Measurements from ENCODE around the gene STN1. TPM values are rescaled to one million over a fixed set of nuclear protein-coding genes. Genes with fewer than 3 reads are reported as not detected.

Gene STN1
- total RNA-seq, 1 experiment from 2014 or later: 35.0 TPM

GRCh38 chr10:103869336-103869735, 48.6 kb downstream of the STN1 start:
- H3K4me3 ChIP-seq (ENCODE audit: low read length): no peak overlapping the region
- no peak overlapping the region for H2AFZ ChIP-seq (ENCODE audit: low read length)
- H4K20me1 ChIP-seq (ENCODE audit: insufficient read depth, low read depth, low read length): no peaks in the 10 kb centered on the region
- no peak overlapping the region for H3K4me2 ChIP-seq (ENCODE audit: low read depth, low read length, poor library complexity, severe bottlenecking)
- H3K36me3 ChIP-seq (ENCODE audit: insufficient read depth, low read length): no peaks in the 10 kb centered on the region
- no peaks in the 10 kb centered on the region for H3K9me3 ChIP-seq (ENCODE audit: low read length)
- no peak for DNase-seq
- no peak overlapping the region for H3K27ac ChIP-seq (ENCODE audit: low read length)
- no peaks in the 10 kb centered on the region for H3K4me1 ChIP-seq (ENCODE audit: low read length)
- no peaks in the 10 kb centered on the region for H3K27me3 ChIP-seq (ENCODE audit: low read length)
- H3K9ac ChIP-seq (ENCODE audit: low read length): no peak overlapping the region
- no peaks in the 10 kb centered on the region for H3K79me2 ChIP-seq (ENCODE audit: low read length)
- H3K9me2 ChIP-seq (replicated peaks; ENCODE audit: insufficient read depth, low read length): no peaks in the 10 kb centered on the region

DNA sequence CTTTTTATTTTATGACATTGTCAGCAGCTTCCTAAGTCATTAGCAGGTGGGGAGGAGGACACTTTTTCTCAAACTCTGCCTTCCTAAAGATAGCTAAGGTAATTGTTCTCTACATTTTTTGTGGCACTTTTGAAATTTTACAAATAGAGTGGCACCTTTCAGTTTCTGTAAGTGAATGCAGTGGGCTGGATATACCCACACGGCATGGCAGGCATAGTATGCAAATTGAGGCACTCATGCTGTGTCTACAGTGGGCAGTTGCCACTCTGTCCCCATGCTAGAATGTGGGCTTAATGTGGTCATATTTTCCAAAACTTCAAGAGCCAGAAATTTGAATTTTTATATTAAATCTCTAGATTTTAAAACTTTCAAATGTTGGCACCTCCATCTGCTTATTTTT, 49.8 kb downstream of the STN1 start:
- H3K79me2 ChIP-seq (ENCODE audit: low read length): no peaks in the 10 kb centered on the region
- H2AFZ ChIP-seq (ENCODE audit: low read length): no peak overlapping the region
- no peak overlapping the region for H3K9ac ChIP-seq (ENCODE audit: low read length)
- DNase-seq: no peak
- H4K20me1 ChIP-seq (ENCODE audit: insufficient read depth, low read depth, low read length): no peaks in the 10 kb centered on the region
- H3K4me2 ChIP-seq (ENCODE audit: low read depth, low read length, poor library complexity, severe bottlenecking): no peak overlapping the region
- no peak overlapping the region for H3K4me3 ChIP-seq (ENCODE audit: low read length)
- no peak overlapping the region for H3K27ac ChIP-seq (ENCODE audit: low read length)
- H3K9me3 ChIP-seq (ENCODE audit: low read length): no peaks in the 10 kb centered on the region
- no peaks in the 10 kb centered on the region for H3K9me2 ChIP-seq (replicated peaks; ENCODE audit: insufficient read depth, low read length)
- no peaks in the 10 kb centered on the region for H3K4me1 ChIP-seq (ENCODE audit: low read length)
- H3K27me3 ChIP-seq (ENCODE audit: low read length): no peaks in the 10 kb centered on the region
- H3K36me3 ChIP-seq (ENCODE audit: insufficient read depth, low read length): no peaks in the 10 kb centered on the region

- H4K20me1 ChIP-seq (ENCODE audit: insufficient read depth, low read depth, low read length): no peaks in the 10 kb centered on the region
- H3K9ac ChIP-seq (ENCODE audit: low read length): no peak overlapping the region
- H3K4me3 ChIP-seq (ENCODE audit: low read length): no peak overlapping the region
- H3K36me3 ChIP-seq (ENCODE audit: insufficient read depth, low read length): no peaks in the 10 kb centered on the region
- H3K4me2 ChIP-seq (ENCODE audit: low read depth, low read length, poor library complexity, severe bottlenecking): no peak overlapping the region
- no peaks in the 10 kb centered on the region for H3K79me2 ChIP-seq (ENCODE audit: low read length)
- H3K27ac ChIP-seq (ENCODE audit: low read length): no peak overlapping the region
- no peaks in the 10 kb centered on the region for H3K9me3 ChIP-seq (ENCODE audit: low read length)
- no peaks in the 10 kb centered on the region for H3K27me3 ChIP-seq (ENCODE audit: low read length)
- no peaks in the 10 kb centered on the region for H3K4me1 ChIP-seq (ENCODE audit: low read length)
- H2AFZ ChIP-seq (ENCODE audit: low read length): no peak overlapping the region
- no peak for DNase-seq
- H3K9me2 ChIP-seq (replicated peaks; ENCODE audit: insufficient read depth, low read length): no peaks in the 10 kb centered on the region
Observed at GRCh38 chr10:103861505-103861904, 56.5 kb downstream of the STN1 start.

DNA sequence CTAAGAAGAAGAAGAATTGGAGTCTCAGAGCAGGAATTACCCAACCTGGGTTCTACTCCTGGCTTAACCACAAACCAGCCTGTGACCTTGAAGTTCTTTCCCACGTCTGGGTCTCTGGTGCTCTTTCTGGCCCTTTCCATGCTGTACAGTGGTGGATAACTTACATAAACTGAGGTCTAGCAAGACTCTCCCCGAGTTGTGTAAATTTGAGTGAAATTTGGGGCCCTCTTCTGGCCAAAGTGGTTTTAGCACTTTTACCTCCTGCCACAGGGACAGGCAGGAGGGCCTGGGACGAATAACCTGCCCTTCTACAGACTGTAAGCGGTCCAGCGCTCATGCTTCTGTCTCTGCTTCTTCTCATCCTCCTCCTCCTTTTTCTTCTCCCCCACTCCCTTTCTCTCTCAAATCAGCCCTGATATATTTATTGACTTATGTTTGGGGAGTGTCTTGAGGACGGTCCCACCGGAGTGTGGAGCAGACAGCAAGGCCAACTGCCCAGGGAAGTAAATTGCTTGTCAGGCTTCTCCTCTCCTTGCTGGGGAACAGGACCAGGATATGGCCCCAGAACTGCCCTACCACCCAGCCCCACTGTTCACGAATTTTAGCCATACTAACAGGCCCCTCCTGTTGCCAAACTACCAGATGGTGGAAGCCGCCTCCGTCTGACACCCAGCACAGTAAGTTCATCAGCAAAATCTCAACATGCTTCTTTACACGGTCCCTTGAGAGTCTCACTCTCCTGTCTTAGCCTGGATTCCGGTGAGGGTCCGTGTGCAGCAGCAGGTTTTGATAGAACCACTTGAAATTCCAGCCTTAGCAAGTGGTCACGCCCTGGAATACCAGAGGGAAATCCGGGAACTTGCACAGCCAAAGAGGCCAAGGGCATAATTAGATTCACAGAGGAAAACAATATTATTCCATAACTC, 58.6 kb downstream of the STN1 start:
- Histone ChIP-seq H3K4me1 (ENCODE audit: low read length) (no peaks in the 10 kb centered on the region), H3K4me2 (ENCODE audit: low read depth, low read length, poor library complexity, severe bottlenecking) (no peak overlapping the region), H2AFZ (ENCODE audit: low read length) (no peak overlapping the region), H3K9me2 (replicated peaks; ENCODE audit: insufficient read depth, low read length) (no peaks in the 10 kb centered on the region), H3K36me3 (ENCODE audit: insufficient read depth, low read length) (no peaks in the 10 kb centered on the region), H3K9me3 (ENCODE audit: low read length) (no peaks in the 10 kb centered on the region), H3K27ac (ENCODE audit: low read length) (no peak overlapping the region), H4K20me1 (ENCODE audit: insufficient read depth, low read depth, low read length) (no peaks in the 10 kb centered on the region), H3K4me3 (ENCODE audit: low read length) (no peak overlapping the region), H3K79me2 (ENCODE audit: low read length) (no peaks in the 10 kb centered on the region), H3K9ac (ENCODE audit: low read length) (no peak overlapping the region), H3K27me3 (ENCODE audit: low read length) (no peaks in the 10 kb centered on the region)
- DNase-seq: peak; percentile 83

DNA sequence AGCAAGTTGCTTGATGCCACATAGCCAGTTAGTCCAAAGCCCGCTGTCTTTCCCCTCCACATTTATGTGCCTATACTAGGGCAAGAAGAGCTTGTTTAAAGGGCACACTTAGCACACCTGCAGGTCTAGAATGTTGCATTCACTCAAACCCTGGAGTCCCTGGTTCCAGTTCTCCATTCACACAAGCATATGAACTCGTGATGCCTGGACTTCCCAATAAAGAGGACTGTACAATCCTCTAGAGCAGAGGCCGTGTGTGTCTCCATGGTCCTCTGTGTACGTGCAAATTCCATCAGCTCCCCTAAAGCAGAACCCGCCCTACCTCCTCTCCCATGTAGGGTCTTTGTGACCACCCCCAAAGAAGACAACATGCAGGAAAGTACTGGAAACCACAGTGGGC, 59.6 kb downstream of the STN1 start:
- H3K4me2 ChIP-seq (ENCODE audit: low read depth, low read length, poor library complexity, severe bottlenecking): no peak overlapping the region
- no peaks in the 10 kb centered on the region for H4K20me1 ChIP-seq (ENCODE audit: insufficient read depth, low read depth, low read length)
- no peak overlapping the region for H3K27ac ChIP-seq (ENCODE audit: low read length)
- no peak for DNase-seq
- H3K79me2 ChIP-seq (ENCODE audit: low read length): no peaks in the 10 kb centered on the region
- no peak overlapping the region for H3K4me3 ChIP-seq (ENCODE audit: low read length)
- no peaks in the 10 kb centered on the region for H3K9me2 ChIP-seq (replicated peaks; ENCODE audit: insufficient read depth, low read length)
- no peaks in the 10 kb centered on the region for H3K9me3 ChIP-seq (ENCODE audit: low read length)
- no peaks in the 10 kb centered on the region for H3K36me3 ChIP-seq (ENCODE audit: insufficient read depth, low read length)
- no peaks in the 10 kb centered on the region for H3K4me1 ChIP-seq (ENCODE audit: low read length)
- H2AFZ ChIP-seq (ENCODE audit: low read length): no peak overlapping the region
- H3K9ac ChIP-seq (ENCODE audit: low read length): no peak overlapping the region
- no peaks in the 10 kb centered on the region for H3K27me3 ChIP-seq (ENCODE audit: low read length)

- H3K9me3 ChIP-seq (ENCODE audit: low read length): no peaks in the 10 kb centered on the region
- H4K20me1 ChIP-seq (ENCODE audit: insufficient read depth, low read depth, low read length): no peaks in the 10 kb centered on the region
- H3K79me2 ChIP-seq (ENCODE audit: low read length): no peaks in the 10 kb centered on the region
- H3K9ac ChIP-seq (ENCODE audit: low read length): no peak overlapping the region
- H3K4me3 ChIP-seq (ENCODE audit: low read length): no peak overlapping the region
- H3K36me3 ChIP-seq (ENCODE audit: insufficient read depth, low read length): no peaks in the 10 kb centered on the region
- no peaks in the 10 kb centered on the region for H3K4me1 ChIP-seq (ENCODE audit: low read length)
- H3K9me2 ChIP-seq (replicated peaks; ENCODE audit: insufficient read depth, low read length): no peaks in the 10 kb centered on the region
- H3K27ac ChIP-seq (ENCODE audit: low read length): no peak overlapping the region
- no peak overlapping the region for H3K4me2 ChIP-seq (ENCODE audit: low read depth, low read length, poor library complexity, severe bottlenecking)
- H3K27me3 ChIP-seq (ENCODE audit: low read length): no peaks in the 10 kb centered on the region
- no peak for DNase-seq
- H2AFZ ChIP-seq (ENCODE audit: low read length): no peak overlapping the region
Observed at GRCh38 chr10:103856797-103857170, 61.2 kb downstream of the STN1 start.

DNA sequence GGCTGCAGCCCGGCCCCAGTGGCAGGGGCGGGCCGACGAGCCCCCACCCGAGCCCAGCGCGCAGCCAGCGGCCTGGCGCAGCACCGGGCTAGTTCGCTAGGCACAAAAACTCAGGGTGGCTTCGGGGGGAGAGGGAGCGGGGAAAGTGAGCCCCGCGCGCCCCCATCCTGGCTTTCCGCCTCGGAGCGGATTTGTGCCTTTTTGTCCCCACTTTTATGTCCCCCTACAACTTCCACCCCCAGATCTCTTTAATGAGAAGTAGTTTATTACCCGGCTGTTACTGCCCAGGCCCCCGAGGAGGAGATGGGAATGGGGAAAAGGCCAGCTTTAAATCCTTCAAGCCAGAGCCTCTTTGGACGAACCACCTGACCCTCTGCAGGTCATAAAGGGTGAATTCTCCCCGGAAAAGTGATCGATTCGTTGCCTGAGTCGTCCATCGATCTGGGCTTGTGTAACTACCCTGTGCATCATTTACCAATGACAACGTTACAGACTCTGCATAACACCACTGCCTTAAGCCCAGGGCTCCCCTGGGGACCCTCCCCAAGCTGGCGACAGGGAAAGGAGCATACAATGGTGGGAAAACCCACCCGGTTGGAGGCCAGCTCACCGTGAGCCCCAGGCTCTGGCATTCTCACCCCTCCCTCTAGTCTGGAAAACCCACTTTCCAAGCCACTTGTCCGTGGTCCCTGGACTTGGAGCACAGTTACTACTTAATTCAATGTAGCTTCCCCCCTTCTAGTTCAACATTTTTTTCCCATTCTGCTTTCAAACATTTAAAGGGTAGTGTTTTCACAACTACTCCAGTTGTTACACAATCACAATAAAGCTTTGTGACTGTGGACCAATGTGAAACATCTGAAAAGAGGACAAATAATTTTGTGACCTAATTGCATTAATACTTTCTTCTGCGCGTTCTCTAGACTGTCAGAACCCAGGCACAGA, 61.9 kb downstream of the STN1 start:
- H3K27me3 ChIP-seq (ENCODE audit: low read length): no peaks in the 10 kb centered on the region
- H3K9me2 ChIP-seq (replicated peaks; ENCODE audit: insufficient read depth, low read length): no peaks in the 10 kb centered on the region
- no peak overlapping the region for H3K4me2 ChIP-seq (ENCODE audit: low read depth, low read length, poor library complexity, severe bottlenecking)
- no peaks in the 10 kb centered on the region for H3K4me1 ChIP-seq (ENCODE audit: low read length)
- H3K79me2 ChIP-seq (ENCODE audit: low read length): no peaks in the 10 kb centered on the region
- no peaks in the 10 kb centered on the region for H3K9me3 ChIP-seq (ENCODE audit: low read length)
- no peak for DNase-seq
- no peaks in the 10 kb centered on the region for H3K36me3 ChIP-seq (ENCODE audit: insufficient read depth, low read length)
- H4K20me1 ChIP-seq (ENCODE audit: insufficient read depth, low read depth, low read length): no peaks in the 10 kb centered on the region
- H3K4me3 ChIP-seq (ENCODE audit: low read length): no peak overlapping the region
- no peak overlapping the region for H3K9ac ChIP-seq (ENCODE audit: low read length)
- H2AFZ ChIP-seq (ENCODE audit: low read length): no peak overlapping the region
- H3K27ac ChIP-seq (ENCODE audit: low read length): no peak overlapping the region

DNA sequence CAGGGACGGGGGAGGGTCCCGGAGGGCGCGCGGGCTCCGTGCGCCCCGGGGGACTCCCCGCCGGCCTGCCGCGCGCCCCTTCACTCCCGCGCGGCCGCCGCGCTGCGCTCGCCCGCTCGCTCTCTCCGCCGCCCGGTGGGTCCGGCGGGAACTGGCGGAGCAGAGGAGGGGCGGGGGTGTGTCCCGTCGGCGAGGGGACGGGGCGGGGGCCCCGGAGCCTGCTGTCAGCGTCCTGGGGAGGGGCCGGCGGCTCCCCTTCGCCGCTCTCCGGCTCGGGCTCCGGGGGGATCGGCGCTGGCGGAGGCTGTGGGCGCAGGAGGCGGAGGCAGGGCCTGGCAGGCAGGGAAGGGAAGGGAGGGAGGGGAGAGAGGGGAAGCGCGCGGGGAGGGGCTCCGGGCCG, 62.6 kb downstream of the STN1 start, which contains the start of gene SH3PXD2A:
Gene SH3PXD2A (minus strand): TSS at position 153 of the 400 bp plus-strand sequence. CDS start 310 bp downstream, outside the sequence.
- Histone ChIP-seq H3K9ac (ENCODE audit: low read length) (no peak within 1 kb of the TSS), H3K4me2 (ENCODE audit: low read depth, low read length, poor library complexity, severe bottlenecking) (no peak within 1 kb of the TSS), H3K9me2 (replicated peaks; ENCODE audit: insufficient read depth, low read length) (no peaks in the 10 kb centered on the region), H3K4me1 (ENCODE audit: low read length) (no peaks in the 10 kb centered on the region), H3K4me3 (ENCODE audit: low read length) (no peak within 1 kb of the TSS), H3K9me3 (ENCODE audit: low read length) (no peaks in the 10 kb centered on the region), H3K27ac (ENCODE audit: low read length) (no peak within 1 kb of the TSS), H3K27me3 (ENCODE audit: low read length) (no peaks in the 10 kb centered on the region), H3K36me3 (ENCODE audit: insufficient read depth, low read length) (no peaks in the 10 kb centered on the region), H2AFZ (ENCODE audit: low read length) (no peak within 1 kb of the TSS), H4K20me1 (ENCODE audit: insufficient read depth, low read depth, low read length) (no peaks in the 10 kb centered on the region), H3K79me2 (ENCODE audit: low read length) (no peaks in the 10 kb centered on the region)
- no peak for DNase-seq

Measured in Karpas-422 (cell line).